WERI-Rb-1 (cell line): ENCODE data around the gene VASN.

Source experiments
- DNase-seq: peaks from one replicate; pipeline ENCODE4 v3.0.0-alpha.2; 2020
- H3K27ac ChIP-seq: fragments of 250-450 bp; sonication (Bioruptor Pico); 2 replicates; pipeline ENCODE4 v1.5.1; 2020; ENCODE audit warnings: mild to moderate bottlenecking, moderate library complexity
- H3K27me3 ChIP-seq: fragments of 250-450 bp; sonication (Bioruptor Pico); 2 replicates; pipeline ENCODE4 v1.5.1; 2021; ENCODE audit warnings: mild to moderate bottlenecking, low read depth, moderate library complexity; ENCODE audit not compliant: insufficient read depth, severe bottlenecking
- H3K36me3 ChIP-seq: fragments of 250-450 bp; sonication (Bioruptor Pico); 2 replicates; pipeline ENCODE4 v1.5.1; 2020; ENCODE audit warnings: mild to moderate bottlenecking, moderate library complexity
- H3K4me3 ChIP-seq: 2 replicates; pipeline ENCODE4 v1.5.1; 2011; ENCODE audit warnings: low read depth, mild to moderate bottlenecking, control low read depth, low read length
- H3K9me3 ChIP-seq: fragments of 250-450 bp; sonication (Bioruptor Pico); 2 replicates; pipeline ENCODE4 v1.5.1; 2021; ENCODE audit warnings: mild to moderate bottlenecking, moderate library complexity; ENCODE audit not compliant: severe bottlenecking
- CTCF ChIP-seq: IDR thresholded peaks from 2 replicates; pipeline ENCODE4 v1.5.1; 2011; ENCODE audit warnings: low read depth, mild to moderate bottlenecking, control low read depth, inconsistent platforms, low read length

The VASN gene

DNA sequence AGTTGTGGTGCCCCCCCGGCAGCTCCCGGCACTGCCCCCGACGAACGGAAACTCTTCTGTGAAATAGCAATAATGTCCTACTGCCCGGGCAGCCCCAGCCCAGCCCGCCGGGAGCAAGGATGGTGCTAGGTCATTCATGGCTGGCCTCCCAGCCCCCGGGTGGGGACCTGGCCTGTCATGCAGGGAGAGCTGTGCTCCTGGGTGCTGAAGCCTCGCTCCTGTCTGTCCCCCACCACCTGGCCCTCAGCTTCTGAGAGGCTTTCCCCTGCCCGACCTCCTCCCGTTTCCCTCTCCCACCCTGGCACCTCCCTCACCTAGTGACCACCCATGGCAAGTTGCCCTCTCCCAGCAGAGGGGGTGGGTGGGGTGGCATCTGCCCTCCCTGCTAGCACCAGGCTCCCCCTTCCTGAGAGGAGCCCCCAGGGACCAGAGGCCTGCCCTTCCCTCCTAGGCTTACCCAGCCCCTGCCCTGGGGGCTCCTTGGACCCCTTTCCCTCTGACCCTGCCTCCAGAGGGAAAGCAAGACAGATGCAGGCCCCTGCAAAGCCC lies 34.0 kb upstream of the VASN start:
- no peak overlapping the region for H3K27ac ChIP-seq
- no peaks in the 10 kb centered on the region for H3K27me3 ChIP-seq
- H3K36me3 ChIP-seq = peaks cover 54% of the 10 kb centered on the region
- no peaks in the 10 kb centered on the region for H3K9me3 ChIP-seq
- no peak for DNase-seq
- no peak for TF ChIP-seq CTCF
- no peak overlapping the region for H3K4me3 ChIP-seq

- peaks cover 53% of the 10 kb centered on the region for H3K36me3 ChIP-seq
- TF ChIP-seq CTCF = 0 out of 2 replicates have a peak, but pooled peaks have one; percentile 10
- H3K9me3 ChIP-seq = no peaks in the 10 kb centered on the region
- no peak overlapping the region for H3K4me3 ChIP-seq
- no peaks in the 10 kb centered on the region for H3K27me3 ChIP-seq
- no peak overlapping the region for H3K27ac ChIP-seq
- DNase-seq = no peak
Observed at GRCh38 chr16:4338125-4338582, 33.5 kb upstream of the VASN start.

GRCh38 chr16:4338712-4339299 lies 32.8 kb upstream of the VASN start:
- Histone ChIP-seq H3K27me3 (no peaks in the 10 kb centered on the region), H3K9me3 (no peaks in the 10 kb centered on the region), H3K36me3 (peaks cover 48% of the 10 kb centered on the region), H3K4me3 (no peak overlapping the region), H3K27ac (peak overlapping the region; percentile 10; the same call in 1 of the 2 replicates)
- TF ChIP-seq CTCF = no peak
- DNase-seq = no peak

DNA sequence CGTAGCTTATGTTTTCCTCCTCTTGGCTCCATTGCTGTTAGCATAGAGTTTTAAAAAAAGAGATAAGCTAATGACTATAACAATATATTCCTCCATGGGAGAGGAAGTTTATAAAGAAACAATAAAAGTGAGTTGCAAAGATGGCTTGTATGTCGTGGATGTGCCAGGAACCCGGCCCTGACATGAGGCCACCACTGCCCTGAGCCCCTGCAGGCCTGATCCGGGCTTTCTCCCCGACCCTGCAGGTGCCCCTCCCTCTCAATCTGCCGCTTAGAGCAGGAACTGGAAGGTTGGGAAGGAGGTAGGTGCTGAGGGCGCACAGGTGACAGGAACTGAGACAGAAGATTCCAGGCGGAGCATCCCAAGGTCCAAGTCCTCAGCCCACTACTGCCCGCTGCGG lies 32.2 kb upstream of the VASN start:
- peak overlapping the region; percentile 31; the same call in 1 of the 2 replicates for H3K27ac ChIP-seq
- H3K9me3 ChIP-seq = no peaks in the 10 kb centered on the region
- no peak overlapping the region for H3K4me3 ChIP-seq
- no peaks in the 10 kb centered on the region for H3K27me3 ChIP-seq
- H3K36me3 ChIP-seq = peaks cover 47% of the 10 kb centered on the region
- TF ChIP-seq CTCF = no peak
- DNase-seq = no peak

- Histone ChIP-seq H3K9me3 (no peaks in the 10 kb centered on the region), H3K27me3 (no peaks in the 10 kb centered on the region), H3K36me3 (peaks cover 43% of the 10 kb centered on the region), H3K27ac (peak overlapping the region; percentile 31; the same call in 1 of the 2 replicates), H3K4me3 (no peak overlapping the region)
- TF ChIP-seq CTCF = no peak
- DNase-seq = no peak
Observed at GRCh38 chr16:4339909-4340308, 31.7 kb upstream of the VASN start.

DNA sequence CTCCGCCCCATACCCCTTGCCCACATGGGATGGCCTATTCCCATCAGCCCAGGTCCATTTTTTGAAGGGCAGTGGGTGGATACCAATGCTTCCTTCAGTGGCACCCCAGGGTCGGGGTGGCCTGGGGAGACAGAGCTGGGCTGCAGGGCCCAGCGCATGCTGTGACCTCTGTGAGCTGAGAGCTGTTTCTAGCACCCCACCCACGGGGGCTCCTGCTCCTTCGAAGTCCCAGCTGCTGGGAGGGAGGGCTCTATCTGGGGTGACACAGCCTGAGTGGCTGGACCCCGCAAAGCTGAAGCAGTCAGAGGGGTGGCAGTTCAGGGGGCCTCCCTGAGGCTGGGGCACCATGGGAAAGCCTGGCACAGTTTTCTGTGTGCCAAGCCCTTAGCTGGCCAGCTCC lies 31.2 kb upstream of the VASN start:
- H3K9me3 ChIP-seq = no peaks in the 10 kb centered on the region
- H3K27me3 ChIP-seq = no peaks in the 10 kb centered on the region
- no peak overlapping the region; the same call in 1 of the 2 replicates for H3K27ac ChIP-seq
- no peak overlapping the region for H3K4me3 ChIP-seq
- no peak for DNase-seq
- no peak for TF ChIP-seq CTCF
- peaks cover 37% of the 10 kb centered on the region for H3K36me3 ChIP-seq
